SKM-1 treated with dmso at 0.1 percent for 144 hours (cell line): ENCODE results near the gene DLGAP1.
"Not testable (repeated sequence)": the region's sequence is repeated elsewhere in the genome, so short reads cannot be mapped to it uniquely, and the experiment has no call there.

Experiments used
- DNase-seq: peaks from one replicate; lab custom pipeline; 2025; ENCODE audit not compliant: unreplicated experiment; lab: John Stamatoyannopoulos, UW

DLGAP1 gene

DNA sequence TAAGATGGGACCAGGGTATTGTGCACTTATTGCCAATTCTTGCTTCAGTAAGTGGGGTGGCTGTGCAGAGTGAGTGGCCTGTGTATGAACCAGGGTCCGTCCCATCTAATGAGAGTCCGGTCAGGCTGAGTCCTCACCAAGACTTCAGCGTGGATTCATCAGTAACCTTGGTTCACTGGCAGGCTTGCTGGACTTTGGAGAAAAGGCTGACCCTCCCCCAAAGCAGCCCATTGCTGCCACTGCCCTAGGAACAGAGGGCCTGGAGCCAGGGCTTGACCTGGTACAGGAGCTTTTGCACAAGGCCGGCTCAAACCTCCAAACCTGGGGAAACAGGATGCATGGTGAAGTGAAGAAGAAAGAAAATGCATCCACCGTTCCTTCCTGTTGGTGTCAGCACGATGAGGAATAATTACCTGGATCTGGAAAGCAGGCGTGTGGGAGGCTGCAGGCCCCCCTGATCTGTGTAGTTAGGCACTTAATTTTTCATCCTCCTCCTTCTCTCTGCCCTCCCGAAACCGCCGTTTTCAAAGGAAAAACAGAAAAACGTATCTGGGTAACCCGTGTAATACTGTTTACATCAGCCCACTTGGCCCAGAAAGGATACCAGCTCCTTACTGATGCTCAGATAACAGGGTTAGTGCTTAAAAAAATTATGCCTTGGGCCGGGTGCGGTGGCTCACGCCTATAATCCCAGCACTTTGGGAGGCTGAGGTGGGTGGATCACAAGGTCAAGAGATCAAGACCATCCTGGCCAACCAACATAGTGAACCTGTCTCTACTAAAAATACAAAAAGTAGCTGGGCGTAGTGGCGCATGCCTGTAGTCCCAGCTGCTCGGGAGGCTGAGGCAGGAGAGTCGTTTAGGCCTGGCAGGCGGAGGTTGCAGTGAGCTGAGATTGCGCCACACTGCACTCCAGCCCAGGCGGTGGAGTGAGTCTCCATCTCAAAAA is 857.4 kb downstream of the DLGAP1 start:
- DNase-seq = no peak

DNA sequence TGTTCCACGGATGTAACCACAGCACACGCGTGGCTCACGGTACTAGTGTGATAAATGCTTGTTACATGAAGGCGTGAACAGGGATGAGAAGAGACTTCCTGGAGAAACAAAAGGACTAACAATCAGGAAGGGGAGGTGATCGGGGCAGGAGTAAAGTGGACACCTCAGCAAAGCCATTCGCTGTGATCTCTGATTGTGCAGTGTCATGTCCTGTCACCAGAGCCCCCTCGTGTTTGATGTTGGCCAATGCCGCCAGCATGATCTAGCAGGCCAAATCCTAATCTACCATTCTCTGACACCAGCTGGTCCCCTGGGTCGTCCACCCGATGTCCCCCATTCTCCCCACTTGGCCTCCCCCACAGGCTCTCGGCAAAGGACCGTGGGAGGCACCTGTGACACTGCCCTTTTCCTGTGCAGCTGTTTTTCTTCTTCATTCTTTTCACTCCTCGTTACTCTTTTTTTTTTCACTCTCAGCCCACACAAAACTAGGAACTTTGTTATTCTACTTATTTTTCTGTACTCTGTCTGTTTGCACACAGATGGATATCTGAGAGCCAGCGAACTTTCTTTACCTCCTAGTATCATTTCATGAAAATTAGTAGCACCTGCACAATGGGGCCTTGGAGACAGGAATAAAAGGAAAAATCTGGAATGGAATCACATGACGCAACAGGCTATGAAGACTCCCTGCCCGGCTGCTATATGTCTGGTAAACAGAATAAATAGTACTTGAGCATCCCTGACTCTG is 858.3 kb downstream of the DLGAP1 start:
- DNase-seq = no peak

DNA sequence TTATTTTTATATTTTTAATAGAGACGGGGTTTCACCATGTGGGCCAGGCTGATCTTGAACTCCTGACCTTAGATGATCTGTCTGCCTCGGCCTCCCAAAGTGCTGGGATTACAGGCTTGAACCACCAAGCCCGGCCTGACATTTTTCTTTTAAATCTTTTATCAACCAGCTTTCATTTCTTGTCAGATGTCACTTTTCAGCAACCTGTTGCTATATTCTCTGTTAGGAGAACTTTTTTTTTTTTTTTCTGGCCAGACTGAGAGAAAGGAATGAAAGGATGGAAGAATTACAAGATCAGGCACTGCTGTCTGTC is 858.8 kb downstream of the DLGAP1 start:
- DNase-seq = no peak

- peak; percentile 80 for DNase-seq
Measured at GRCh38 chr18:3595369-3596273, 859.5 kb downstream of the DLGAP1 start.

DNA sequence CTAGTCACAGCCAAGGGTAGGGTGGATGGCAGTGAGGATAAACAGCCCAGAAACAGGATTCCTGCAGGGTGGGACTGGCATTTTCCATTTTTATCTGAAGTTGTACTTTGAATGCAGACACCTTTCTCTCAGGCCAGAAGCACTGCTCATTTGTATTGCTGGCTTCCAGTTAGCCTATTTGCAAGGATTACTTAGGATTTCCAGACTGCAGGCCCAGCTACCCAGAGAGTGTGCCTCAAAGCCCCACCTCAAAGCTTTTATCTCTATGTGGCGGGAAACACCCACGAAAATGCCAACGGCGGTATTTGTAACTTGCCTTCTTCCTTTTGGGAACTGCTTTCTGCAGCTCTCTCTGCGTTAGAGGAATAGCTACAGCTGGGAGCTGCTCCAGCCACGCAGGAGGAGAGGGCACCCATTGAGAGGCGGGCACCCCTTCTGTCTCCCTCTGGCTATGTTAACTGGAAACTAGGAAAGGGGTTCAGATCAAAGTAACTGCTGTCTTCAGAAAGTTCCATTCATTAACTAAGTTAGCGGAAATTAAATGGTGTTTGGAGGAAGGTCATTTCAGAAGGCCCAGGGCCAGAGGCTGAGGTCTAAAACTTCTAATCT is 860.2 kb downstream of the DLGAP1 start:
- DNase-seq = no peak

DNA sequence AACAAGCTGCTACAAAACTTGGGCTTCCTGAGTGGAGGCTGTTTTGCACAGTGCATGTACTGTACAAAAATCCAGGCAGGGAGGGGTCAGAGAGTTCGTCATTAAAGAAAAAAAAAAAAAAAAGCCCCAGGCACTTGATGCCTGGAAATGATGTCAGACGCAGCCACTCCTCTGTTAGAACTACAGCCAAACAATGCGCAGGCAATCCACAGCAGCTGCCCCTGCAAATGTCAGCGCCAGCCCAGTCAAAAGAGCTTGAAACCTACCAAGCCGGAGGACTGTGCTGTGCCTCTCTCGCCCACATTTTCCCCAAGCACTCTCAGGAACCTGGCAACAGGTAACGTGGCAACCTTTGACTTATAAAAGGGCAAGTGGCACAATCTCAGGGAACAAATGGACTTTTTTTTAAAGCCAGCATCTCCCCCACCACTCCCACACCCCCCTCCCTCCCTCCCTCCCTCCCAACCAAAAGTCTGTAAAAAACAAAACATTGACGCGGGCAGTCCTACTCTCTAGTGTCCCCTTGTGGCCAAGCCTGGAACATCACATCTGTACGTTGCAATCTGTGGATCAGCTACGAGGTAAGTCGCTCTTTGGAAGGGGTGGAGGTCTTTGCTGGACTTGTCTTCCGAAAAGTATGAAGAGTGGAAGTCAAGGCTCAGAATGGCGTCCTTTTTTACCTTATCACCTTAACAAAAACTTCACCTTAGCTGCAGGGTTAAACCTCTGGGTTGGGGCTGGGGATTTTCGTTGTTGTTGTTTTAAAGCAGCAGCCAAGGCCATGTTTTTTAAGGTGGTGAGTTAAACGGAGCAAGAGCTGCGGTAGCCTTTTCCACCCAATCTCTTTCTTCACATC is 861.0 kb downstream of the DLGAP1 start:
- peak; percentile 65 for DNase-seq

- DNase-seq = no peak
Measured at GRCh38 chr18:3593381-3593903, 861.7 kb downstream of the DLGAP1 start.

GRCh38 chr18:3592864-3593263 is 862.2 kb downstream of the DLGAP1 start:
- DNase-seq = no peak

GRCh38 chr18:3590096-3590630 is 864.9 kb downstream of the DLGAP1 start:
- no peak for DNase-seq

- DNase-seq = peak; percentile 68
Measured at GRCh38 chr18:3585656-3586509, 869.2 kb downstream of the DLGAP1 start.

GRCh38 chr18:3584897-3585460 is 870.1 kb downstream of the DLGAP1 start:
- peak; percentile 16 for DNase-seq

DNA sequence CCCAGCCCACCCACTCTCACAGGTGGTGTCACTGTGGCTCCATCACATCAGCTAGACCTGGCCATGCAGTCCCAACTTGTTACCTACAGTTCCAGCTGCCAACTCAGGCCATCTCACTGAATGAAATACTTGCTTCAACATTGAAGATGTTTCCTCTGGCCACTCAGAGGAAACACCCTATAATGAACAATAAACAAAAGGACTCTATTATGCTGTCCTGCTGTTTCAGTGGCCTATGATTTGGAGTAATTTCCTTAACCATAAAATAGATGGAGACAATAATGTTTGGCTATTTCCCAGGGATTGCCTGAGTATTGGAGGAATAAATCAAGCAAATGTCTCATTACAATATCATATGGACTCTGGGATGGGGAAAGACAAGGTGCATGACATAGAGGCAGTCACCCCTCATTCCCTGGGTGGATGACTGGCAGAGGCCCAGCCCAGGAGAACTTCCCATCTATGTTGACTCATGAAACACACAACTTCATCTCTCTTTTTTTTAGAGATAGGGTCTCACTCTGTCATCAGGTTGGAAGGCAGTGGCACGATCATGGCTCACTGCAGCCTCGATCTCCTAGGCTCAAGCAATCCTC is 870.7 kb downstream of the DLGAP1 start:
- no peak for DNase-seq

DNA sequence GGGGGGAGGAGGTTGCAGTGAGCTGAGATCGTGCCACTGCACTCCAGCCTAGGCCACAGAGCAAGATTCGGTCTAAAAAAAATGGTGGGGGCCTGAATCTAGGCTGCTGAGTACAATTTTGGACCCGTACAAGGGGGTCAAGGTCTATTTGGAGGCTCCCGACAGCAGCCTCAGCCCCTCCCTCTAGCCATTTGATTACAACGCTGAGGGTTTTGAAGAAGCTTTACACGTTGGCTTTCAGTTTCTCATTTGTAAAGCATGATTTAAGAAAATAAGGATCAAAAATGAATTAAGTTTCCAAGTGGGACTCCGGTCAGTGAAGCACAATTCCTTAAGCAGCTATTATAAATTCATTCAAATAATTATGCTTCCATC is 871.2 kb downstream of the DLGAP1 start:
- DNase-seq = no peak

GRCh38 chr18:3583106-3583872 is 871.8 kb downstream of the DLGAP1 start:
- DNase-seq = not testable (repeated sequence)

- no peak for DNase-seq
Measured at GRCh38 chr18:3581890-3582289, 873.2 kb downstream of the DLGAP1 start.

GRCh38 chr18:3580523-3581025 is 874.5 kb downstream of the DLGAP1 start:
- not testable (repeated sequence) for DNase-seq

- DNase-seq = no peak
Measured at GRCh38 chr18:3579701-3580100, 875.4 kb downstream of the DLGAP1 start.
